IPS DF 4.7 (cell line): ENCODE results near the gene DNAH2.
"Not testable (repeated sequence)": the region's sequence is repeated elsewhere in the genome, so short reads cannot be mapped to it uniquely, and the experiment has no call there.

Source experiments
- DNase-seq: peaks from one replicate; pipeline ENCODE4 v3.0.0-alpha.2; 2013; ENCODE audit warnings: low spot score; ENCODE audit errors: extremely low read depth

The DNAH2 gene

DNA sequence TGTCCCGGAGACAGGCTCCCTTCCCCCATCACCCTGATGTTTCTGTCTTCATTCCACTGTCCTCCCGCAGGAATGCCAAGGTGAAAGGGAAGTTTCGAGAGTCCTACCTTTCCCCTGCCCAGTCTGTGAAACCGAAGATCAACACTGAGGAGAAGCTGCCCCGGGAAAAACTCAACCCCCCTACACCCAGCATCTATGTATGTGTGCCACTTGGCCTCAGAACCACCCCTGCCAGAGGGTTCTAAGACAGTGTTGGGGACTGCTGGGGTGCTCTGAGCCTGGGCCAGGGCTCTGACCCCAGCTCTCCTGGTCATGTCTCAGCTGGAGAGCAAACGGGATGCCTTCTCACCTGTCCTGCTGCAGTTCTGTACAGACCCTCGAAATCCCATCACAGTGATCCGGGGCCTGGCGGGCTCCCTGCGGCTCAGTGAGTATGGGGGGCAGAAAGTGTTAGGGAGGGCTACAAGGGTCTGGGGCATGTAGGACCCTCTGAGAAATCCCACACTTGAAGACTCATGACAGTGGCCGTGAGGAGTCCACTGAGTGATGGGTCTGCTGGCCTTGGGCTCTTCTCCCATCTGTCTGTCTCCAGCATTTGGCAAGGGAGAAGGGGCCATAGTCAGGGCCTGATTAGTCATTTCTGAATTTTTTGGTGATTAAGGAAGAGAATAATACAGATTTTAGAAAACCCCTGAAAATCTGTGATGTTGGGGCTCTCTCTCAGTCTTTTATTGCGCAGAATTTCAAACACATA lies 132.4 kb downstream of the DNAH2 start:
- no peak for DNase-seq

DNA sequence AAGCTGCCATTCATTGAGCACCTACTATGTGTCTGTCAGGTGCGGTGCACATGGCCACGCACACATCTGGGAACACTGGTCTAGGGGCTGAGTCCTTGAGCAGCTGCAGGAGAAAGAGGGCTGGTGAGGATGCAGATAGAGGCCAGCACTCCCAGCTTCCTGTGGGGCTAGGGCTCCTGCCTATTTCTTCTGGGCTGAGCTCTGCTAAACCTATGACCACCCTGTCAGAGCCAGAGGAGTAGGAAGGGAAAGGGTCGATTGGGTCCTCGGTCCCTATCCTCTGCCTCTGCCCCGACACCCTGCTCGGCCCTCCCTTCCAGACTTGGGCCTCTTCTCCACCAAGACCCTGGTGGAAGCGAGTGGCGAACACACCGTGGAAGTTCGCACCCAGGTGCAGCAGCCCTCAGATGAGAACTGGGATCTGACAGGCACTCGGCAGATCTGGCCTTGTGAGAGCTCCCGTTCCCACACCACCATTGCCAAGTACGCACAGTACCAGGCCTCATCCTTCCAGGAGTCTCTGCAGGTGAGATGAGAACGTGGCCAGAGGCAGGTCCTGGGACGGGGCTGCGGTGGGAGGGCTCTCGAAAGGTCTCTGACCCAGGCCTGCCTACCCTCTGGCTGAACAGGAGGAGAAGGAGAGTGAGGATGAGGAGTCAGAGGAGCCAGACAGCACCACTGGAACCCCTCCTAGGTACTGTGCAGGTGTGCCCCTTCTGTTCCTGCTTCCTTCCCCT lies 133.3 kb downstream of the DNAH2 start:
- DNase-seq = no peak

DNA sequence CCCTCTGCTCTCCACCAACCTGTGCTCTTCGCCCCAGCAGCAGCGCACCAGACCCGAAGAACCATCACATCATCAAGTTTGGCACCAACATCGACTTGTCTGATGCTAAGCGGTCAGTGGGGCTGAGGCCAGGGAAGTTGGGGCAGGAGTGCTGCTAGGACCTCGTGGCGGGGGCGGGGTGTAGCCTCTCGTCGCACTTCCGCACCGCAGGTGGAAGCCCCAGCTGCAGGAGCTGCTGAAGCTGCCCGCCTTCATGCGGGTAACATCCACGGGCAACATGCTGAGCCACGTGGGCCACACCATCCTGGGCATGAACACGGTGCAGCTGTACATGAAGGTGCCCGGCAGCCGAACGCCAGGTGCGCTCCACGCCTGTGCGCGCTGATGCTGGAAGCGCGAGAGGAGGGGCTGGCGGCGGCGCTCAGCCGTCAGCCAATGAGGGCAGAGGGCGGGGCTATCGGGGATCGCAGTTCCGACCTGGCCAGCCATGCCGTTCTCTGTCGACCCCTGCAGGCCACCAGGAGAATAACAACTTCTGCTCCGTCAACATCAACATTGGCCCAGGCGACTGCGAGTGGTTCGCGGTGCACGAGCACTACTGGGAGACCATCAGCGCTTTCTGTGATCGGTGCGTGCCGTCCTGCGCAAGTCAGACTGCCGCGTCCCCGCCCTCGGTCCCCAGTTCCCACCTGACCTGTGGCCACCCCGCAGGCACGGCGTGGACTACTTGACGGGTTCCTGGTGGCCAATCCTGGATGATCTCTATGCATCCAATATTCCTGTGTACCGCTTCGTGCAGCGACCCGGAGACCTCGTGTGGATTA lies 134.1 kb downstream of the DNAH2 start:
- DNase-seq = no peak

DNA sequence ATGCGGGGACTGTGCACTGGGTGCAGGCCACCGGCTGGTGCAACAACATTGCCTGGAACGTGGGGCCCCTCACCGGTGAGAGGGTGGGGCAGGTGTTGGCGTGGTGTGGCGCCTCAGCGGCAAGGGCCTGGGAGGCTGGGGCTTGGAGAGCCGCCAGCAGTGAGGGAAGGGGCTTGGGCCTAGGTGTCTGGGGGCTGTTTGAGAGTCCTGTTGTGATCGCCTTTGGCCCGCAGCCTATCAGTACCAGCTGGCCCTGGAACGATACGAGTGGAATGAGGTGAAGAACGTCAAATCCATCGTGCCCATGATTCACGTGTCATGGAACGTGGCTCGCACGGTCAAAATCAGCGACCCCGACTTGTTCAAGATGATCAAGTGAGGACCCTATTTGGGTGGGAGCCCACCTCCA lies 134.7 kb downstream of the DNAH2 start:
- DNase-seq = no peak

DNA sequence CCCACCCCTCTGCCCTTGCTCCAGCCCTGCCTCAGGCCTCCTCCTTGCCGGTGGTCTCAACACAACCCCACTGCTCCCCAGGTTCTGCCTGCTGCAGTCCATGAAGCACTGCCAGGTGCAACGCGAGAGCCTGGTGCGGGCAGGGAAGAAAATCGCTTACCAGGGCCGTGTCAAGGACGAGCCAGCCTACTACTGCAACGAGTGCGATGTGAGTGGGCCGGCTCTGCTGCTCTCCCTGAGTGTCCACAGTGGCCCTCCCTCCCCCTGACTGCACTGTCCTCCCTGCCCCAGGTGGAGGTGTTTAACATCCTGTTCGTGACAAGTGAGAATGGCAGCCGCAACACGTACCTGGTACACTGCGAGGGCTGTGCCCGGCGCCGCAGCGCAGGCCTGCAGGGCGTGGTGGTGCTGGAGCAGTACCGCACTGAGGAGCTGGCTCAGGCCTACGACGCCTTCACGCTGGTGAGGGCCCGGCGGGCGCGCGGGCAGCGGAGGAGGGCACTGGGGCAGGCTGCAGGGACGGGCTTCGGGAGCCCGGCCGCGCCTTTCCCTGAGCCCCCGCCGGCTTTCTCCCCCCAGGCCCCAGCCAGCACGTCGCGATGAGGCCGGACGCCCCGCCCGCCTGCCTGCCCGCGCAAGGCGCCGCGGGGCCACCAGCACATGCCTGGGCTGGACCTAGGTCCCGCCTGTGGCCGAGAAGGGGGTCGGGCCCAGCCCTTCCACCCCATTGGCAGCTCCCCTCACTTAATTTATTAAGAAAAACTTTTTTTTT lies 135.6 kb downstream of the DNAH2 start:
- no peak for DNase-seq

DNA sequence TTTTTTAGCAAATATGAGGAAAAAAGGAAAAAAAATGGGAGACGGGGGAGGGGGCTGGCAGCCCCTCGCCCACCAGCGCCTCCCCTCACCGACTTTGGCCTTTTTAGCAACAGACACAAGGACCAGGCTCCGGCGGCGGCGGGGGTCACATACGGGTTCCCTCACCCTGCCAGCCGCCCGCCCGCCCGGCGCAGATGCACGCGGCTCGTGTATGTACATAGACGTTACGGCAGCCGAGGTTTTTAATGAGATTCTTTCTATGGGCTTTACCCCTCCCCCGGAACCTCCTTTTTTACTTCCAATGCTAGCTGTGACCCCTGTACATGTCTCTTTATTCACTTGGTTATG lies 136.1 kb downstream of the DNAH2 start:
- DNase-seq = no peak

DNA sequence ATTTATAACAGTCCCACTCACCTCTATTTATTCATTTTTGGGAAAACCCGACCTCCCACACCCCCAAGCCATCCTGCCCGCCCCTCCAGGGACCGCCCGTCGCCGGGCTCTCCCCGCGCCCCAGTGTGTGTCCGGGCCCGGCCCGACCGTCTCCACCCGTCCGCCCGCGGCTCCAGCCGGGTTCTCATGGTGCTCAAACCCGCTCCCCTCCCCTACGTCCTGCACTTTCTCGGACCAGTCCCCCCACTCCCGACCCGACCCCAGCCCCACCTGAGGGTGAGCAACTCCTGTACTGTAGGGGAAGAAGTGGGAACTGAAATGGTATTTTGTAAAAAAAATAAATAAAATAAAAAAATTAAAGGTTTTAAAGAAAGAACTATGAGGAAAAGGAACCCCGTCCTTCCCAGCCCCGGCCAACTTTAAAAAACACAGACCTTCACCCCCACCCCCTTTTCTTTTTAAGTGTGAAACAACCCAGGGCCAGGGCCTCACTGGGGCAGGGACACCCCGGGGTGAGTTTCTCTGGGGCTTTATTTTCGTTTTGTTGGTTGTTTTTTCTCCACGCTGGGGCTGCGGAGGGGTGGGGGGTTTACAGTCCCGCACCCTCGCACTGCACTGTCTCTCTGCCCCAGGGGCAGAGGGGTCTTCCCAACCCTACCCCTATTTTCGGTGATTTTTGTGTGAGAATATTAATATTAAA lies 136.7 kb downstream of the DNAH2 start:
- no peak for DNase-seq

DNA sequence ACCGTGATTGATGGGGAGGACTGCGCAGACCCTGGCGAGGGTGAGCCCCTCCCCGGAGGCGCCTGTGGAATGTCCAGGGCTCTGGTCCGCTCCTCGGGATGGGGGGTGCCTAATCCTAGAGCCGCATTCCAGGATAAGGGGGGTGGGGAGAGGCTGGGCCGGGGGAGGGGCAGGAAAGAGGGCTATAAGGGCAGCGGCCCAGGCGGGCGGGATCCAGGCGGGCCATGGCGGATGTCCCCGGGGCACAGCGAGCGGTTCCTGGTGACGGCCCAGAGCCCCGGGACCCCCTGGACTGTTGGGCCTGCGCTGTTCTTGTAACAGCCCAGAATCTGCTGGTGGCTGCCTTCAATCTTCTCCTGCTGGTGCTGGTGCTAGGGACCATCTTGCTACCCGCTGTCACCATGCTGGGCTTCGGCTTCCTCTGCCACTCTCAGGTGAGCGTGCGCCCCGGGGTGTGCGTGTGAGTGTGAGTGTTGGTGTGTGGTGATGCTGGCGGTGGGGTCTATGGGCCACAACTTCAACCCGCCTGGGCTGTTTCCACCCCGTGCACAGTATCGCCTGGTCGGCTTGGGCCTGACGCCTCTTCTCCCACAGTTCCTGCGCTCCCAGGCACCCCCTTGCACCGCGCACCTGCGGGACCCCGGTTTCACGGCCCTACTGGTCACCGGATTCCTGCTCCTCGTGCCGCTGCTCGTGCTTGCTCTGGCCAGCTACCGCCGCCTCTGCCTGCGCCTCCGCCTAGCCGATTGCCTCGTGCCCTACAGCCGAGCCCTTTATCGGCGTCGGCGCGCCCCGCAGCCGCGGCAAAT lies 137.5 kb downstream of the DNAH2 start, which contains the start of gene TMEM88:
Gene TMEM88, plus strand, starts transcription at position 216 of the 809 bp plus-strand sequence. Its CDS starts 9 bp downstream, at position 225.
- no peak for DNase-seq

DNA sequence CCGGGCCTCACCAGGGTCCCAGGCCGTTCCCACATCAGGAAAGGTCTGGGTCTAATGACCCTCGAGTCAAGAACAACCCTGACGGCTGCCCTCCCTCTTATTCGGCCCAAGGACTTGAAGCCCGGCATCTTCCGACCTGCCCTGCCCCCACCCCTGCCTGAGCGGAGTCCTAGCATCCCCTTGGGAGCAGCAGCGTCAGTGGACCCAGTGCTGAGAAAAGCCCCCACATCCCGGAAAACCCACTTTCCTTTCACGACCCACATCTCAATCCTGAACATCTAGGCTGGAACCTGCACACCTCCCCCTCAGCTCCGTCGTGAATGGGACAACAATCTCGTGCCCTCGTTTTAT lies 138.1 kb downstream of the DNAH2 start:
- no peak for DNase-seq

DNA sequence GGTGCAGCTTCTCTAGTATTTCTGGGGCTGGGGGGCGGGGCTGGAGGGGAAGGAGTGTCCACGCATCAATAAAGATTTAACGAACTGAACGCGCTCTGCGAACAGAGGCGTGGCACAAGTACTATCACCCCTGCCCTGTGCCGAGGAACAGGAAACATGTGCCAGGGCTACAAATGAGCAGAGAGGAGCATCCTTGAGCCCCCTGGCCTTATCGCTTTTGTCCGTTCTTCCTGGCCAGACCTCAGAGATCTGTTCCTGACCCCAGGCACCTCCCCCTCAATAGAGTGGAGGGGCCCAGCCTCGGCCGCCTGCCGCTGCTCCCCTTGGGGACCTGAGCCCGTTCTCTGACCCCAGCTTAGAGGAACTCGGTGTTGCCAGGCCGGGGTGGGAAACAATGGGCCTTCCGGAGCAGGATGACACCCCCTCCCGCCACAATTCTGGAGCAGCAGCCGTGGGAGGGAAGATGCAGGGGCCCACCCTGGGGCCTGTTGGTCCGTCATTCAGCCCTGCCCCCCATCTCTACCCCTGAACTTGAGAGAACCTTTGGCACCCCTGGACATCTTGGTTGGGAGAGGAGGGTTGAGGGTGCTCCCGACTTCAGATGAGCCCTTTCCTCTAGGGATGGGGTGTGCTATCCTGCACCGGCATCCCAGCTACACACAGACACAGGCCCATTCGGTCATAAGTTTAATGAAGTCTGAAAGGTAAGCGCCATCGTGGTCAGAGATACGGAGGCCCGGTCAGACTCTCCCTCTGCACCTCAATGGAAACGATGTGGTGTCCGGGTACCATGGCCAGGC lies 138.7 kb downstream of the DNAH2 start:
- DNase-seq = no peak

DNA sequence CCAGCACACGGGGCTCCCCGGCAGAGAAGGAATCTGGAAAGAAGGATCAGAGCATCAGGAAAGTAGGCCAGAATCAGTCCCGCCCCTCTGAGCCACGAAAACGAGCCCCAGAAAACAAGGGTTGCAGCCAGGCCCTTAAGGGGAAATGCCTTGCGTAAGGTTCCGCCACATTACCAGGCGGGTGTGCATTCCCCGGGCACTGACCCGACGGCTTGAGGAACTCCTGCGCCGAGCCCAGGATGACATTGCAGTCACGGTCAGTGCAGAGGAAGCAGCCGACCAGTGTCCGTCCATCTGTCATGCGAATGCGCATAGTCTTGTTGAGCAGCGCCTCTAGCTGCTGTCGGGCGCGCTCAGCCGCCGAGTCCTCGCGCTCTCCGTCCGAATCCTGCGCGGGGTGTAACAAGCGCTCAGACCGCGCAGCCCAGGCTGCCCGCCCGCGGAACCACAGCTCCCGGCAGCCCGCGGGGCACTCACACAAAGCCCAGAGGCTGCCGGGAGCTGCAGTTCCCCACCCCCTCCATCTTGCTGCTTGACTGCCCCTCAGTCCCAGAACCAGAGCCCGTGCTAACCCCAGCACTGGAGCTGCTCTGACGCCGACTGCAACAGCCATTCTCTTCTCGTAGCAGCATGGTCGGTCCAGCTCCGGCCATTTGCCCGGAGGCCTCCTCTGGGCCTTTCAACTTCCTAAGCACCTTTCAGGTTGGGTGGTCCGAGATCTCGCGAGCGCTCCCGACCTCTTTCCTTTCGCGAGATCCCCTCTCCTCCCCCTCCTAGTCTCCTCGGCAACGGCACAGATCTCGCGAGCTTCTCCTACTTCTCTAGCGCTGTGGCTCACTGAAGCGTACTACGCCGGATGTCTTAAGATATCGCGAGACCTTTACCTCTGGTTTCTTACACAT lies 139.5 kb downstream of the DNAH2 start, which contains the start of gene NAA38:
Gene NAA38, minus strand, starts transcription at position 749 of the 902 bp plus-strand sequence. Its CDS starts 96 bp downstream, at position 653.
- no peak for DNase-seq

DNA sequence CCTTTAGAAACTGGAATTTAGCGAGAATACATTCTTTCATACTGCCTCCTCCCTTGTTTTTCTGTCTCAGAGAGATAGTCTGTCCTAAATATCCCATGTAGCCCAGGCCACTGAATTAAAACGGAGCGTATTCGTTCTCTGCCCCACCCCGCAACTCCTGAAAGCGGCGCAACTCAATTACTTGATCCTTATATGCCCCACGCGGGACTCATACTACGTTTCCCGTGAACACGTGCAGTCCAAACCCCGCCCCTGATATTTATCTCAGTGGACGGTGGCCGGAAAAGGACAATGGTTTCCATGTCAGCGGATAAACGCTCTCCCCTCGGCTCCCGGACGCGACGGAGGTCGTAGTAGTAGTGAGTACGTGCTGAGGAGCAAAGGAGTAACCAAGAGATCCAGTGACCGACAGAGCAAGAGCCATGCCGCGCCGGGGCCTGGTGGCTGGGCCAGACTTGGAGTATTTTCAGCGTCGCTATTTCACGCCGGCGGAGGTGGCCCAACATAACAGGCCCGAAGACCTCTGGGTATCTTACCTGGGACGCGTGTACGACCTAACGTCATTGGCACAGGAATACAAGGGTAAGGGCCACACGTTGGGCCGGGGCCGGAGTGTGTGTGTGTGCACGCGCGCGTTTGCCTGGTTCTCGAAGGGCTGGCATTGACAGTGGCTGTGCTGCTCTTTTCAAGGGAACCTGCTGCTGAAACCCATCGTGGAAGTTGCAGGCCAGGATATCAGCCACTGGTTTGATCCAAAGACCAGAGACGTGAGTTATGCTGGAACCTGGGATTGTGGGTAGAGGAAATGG lies 140.4 kb downstream of the DNAH2 start, which contains the start of gene CYB5D1:
Gene CYB5D1, plus strand, starts transcription at position 291 of the 809 bp plus-strand sequence. Its CDS starts 132 bp downstream, at position 423.
- DNase-seq = no peak

DNA sequence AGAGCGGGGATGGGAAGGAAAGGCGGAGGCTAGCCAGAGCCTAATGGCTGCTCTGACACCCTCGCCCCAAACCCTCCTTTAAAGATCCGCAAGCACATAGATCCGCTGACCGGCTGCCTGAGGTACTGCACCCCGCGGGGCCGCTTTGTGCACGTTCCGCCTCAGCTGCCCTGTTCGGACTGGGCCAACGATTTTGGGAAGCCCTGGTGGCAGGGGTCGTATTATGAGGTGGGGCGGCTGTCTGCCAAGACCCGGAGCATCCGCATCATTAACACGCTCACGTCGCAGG lies 140.9 kb downstream of the DNAH2 start:
- DNase-seq = no peak

DNA sequence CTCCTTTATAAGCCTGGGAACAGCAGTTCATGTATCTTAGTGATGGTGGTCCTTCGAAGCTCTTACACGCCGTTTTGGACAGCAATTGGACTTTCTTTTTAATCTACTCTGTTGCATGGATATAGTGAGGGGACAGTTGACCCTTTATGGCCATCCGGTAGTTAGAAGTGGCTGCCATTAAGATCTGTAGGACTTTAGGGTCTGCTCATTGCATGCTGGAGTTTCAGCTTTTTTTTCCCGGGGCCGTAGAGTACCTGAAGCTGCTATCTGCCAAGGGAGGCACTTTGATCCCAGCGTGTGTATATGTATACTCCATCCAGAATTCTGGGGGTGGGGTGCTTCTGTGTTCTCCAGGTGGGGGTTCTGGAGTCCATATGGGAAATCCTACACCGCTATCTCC lies 141.5 kb downstream of the DNAH2 start:
- DNase-seq = no peak

DNA sequence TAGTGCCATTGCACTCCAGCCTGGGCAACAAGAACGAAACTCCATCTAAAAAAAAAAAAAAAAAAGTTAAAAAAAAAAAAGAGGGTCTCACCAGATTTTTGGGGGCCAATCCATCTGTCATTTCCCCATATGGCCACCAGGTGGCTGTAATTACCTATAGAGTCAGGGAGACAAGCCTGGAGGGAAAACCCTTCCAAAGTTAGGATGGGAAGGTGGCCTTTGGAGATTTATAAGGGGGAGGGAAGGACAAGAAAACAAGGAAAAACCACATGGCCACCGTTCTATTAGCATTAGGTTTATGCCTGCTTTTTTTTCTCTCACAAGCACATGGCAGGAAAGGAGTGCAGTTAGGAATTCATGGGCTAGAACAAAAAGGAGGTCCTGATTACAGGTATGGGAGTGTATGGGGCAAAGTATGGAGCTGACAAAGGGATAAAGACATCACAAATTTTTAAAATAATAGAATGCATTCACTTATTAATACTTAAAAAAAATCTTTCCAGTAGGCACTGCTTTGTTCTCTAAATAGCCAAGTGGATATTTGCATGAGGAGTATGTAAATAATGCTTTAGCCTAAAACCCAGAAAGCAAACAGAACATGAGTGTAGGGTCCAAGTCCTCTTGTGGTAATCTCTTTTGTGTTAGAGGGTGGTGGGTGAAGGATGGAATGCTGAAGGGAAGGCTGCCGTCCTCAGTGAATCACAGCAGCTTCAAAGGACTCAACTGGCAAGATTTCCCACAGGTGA lies 145.3 kb downstream of the DNAH2 start:
- DNase-seq = no peak

DNA sequence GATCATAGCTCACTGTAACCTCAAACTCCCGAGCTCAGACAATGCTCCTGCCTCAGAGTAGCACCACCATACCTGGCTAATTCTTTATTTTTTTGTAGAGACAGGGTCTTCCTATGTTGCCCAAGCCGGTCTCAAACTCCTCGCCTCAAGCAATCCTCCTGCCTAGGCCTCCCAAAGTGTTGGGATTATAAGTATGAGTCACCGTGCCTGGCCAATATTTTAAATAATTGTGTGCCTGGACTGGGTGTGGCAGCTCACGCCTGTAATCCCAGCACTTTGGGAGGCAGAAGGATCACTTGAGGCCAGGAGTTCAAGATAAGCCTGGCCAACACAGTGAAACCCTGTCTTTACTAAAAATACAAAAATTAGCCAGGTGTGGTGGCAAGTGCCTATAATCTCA lies 146.8 kb downstream of the DNAH2 start:
- not testable (repeated sequence) for DNase-seq
